NCI-H1048 (cell line): ENCODE measurements around the gene TTC12.

Experiments used
- DNase-seq: peaks from one replicate; lab custom pipeline; 2025; lab: John Stamatoyannopoulos, UW

Gene TTC12

DNA sequence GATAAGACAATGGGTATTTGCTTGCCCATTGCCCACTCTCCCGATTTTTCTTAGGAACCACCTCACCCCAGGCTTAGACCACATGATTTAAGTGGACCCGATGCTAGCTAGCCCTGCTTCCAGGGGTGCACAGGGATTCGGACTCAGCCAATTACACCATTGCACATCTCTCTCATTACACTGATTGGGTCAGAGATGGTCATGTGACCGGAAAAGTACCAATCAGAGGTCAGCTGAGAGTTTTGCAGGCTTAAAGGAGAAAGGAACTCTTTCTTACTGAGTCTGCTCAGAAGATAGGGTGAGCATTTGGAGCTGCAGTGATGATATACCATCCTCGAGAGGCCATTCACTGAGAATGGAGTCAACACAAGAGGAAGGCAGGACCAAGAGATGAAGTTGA, 61.0 kb downstream of the TTC12 start:
- DNase-seq: no peak

DNA sequence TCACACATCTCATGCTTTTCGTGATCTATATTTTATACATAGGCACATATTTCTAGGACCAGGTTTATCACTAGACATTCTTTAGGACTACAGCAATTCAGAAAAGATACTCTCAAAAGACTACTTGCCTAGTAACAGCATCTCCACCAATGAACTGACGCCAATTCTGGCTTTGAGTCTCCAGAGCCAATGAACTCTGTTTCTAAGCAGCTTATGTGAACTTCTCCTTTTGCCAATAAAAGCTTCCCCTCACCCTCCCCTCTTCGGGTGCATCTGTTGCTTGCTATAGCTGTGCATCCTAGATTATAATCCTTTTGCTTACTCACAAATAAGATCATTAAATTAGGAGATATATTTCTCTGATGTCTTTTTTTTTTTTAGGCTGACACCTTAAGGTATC, 61.8 kb downstream of the TTC12 start:
- no peak for DNase-seq

DNA sequence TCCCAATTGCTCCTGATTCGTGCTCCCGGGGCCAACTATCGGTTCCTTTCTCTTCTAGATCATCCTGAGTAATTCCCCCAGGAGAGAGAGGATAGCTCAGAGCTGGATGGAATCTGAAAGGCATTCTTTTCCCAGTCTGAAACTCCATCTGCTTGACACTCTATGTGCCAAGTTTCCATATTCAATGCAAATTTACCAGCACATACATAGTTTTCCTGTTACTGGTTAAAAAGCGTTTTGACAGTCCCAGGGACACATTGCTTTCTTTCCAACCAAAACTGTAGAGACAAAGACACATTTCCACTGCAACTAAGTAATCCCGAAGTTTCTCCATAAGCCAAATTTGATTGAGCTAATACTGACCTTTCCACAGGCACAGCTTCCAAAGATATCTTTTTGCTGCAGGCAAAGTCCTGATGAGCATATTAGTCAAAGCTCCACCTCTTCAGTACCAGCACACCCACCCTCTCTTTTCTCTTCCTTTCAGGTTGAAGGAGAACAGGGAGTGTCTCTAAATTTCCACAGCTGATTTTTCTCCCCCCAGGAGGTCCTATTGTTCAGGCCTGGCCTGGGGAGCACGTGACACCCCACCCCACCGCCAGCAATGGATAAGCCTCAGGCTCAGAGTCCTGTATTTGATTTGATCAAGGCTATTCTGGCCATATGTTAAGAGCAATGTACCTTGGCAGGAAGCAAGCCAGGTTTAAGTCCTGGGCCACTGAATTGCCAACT, 63.5 kb downstream of the TTC12 start:
- no peak for DNase-seq

DNA sequence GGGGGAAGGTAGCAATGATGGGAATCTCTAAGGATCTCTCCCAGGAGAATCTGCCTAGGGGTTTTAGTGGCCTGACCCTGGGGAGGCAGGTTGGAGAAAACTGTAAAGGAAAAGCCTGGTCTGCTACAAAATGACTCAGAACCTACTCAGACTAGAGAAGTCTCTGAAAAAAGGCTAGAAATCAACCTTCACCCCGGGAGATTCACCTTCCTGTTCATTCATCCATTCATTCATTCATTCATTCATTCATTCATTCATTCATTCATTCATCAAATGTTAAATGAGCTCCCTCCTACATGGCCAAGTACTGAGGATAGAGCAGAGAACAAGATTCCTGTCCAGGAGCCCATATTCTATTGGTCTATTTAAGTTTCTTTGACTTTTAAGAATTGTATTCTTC, 64.3 kb downstream of the TTC12 start:
- DNase-seq: no peak

DNA sequence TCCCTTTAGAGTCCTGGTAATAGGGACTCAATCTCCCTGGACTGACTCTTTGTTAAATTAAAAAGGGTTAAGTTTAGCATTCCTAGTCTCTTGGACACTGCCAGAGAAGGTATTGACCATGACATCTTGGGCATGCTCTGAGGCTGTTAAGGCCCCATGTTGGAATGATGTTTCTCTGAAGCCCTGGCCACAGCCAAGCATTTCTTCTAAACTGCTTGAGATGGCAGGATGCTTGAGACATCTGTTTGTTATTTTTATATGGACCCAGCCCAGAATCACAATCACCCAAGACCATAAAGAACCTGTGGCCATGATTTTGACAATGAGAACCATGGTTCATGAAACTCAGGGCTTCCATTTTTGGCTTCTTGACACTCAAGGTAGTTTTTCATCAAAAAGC, 67.7 kb downstream of the TTC12 start:
- no peak for DNase-seq

- DNase-seq: peak; percentile 28
Observed at GRCh38 chr11:113384551-113384950, 70.2 kb downstream of the TTC12 start.

GRCh38 chr11:113385749-113386148, 71.4 kb downstream of the TTC12 start:
- no peak for DNase-seq

DNA sequence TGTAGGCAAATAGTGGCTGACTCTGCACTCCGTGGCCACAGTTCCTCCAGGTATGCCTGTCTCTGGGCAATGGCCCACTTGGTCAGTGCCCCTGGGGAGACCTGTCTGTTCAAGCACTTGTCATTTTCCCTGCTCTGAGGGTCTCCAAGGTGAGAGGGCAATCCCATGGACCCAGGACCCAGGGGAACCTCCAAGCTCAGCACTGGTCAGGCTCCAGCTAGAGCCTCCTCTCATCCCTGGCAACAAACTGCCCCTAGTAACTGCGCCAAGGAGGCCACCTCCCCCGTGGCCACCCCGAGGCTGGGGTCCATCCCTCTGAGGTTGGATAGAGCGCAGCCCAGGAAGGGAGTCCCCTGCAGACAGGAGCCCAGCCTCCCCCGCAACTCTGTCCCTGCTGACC, 72.5 kb downstream of the TTC12 start:
- DNase-seq: no peak

DNA sequence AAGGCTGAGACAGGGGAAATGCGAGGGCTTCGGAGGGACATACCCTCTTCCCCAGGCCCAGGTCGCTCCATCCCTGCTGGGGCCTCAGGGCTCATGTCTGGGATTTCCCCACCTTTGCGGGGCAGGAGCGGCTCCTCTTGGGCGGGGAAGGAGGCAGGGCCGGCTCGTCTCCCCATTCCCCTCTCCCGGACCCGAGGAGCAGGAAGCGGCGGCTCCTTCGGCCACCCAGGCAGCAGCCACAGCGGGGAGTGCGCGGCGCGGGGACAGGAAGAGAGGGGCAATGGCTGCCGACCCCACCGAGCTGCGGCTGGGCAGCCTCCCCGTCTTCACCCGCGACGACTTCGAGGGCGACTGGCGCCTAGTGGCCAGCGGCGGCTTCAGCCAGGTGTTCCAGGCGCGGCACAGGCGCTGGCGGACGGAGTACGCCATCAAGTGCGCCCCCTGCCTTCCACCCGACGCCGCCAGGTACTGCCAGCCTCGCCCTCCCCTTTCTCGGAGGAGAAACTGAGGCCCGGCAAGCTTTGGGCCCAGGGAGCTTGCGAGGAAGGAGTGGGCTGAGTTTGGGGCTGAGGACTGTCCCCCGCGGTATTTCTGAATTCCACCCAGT, 73.3 kb downstream of the TTC12 start, which contains the start of gene ANKK1:
TSS of gene ANKK1 (plus strand) at position 175 of the 607 bp plus-strand sequence. CDS start at position 281, 106 bp downstream.
- DNase-seq: no peak

DNA sequence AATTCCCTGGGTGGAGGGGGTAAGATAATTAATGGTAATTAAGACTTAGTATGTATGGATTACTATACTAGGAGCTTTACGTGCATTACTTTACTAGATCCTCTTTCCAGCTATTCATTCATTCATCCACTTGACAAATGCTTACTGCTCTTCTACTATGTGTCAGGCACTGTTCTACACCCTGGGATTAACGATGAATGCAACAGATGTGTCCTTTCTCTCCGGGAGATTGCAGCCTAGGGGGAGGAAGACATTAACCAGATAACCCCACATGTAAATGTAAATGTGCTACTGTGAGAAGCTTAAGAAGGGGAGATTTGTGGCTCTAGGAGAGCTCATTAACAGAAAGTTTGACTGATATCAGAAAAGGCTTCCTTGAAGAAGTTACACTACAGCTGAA, 74.9 kb downstream of the TTC12 start:
- DNase-seq: no peak

DNA sequence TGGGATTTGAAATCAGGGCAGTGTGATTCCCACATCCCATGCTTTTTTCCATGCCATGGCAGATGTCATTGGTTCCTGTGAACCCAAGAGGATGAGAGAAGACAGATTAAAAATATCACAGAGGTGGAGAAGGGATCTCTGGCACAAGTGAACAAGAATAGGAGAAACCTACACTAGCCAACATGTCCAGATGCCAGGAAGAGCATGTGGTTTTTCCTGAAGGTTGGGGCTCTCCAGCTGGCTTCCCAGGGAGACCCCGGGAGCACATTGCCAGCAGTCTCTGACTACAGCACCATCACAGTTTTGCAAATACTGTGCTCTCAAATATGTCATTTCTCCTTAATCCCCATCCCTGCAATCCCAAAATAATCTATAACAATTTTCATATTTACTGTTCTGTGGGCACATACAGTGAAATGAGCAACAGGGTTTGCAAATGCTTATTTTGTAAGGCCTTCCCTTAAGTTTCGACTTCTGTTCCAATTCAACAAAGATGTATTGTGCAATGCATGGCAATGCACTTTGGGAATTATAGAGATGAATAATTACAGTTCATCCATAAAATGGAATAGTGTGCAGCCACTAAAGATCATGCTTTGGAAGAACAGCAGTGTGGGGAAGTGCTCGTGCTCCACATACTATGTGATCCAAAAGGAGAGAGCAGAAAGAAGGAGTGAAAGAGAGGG, 78.0 kb downstream of the TTC12 start:
- DNase-seq: no peak

DNA sequence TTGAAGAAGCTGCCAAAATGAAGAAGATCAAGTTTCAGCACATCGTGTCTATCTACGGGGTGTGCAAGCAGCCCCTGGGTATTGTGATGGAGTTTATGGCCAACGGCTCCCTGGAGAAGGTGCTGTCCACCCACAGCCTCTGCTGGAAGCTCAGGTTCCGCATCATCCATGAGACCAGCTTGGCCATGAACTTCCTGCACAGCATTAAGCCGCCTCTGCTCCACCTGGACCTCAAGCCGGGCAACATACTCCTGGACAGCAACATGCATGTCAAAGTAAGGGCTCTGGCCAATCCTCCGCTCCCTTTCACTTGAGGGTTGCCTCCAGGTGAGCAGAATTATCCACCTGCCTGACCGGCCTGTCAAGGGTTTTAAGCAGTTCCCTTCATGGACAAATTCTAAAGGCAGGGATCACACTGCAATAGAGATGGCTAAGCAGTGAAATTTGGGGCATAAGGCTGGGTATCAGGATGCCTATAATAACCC, 79.2 kb downstream of the TTC12 start:
- no peak for DNase-seq

- DNase-seq: no peak
Observed at GRCh38 chr11:113394919-113395318, 80.5 kb downstream of the TTC12 start.

- DNase-seq: no peak
Observed at GRCh38 chr11:113395782-113396336, 81.5 kb downstream of the TTC12 start.

DNA sequence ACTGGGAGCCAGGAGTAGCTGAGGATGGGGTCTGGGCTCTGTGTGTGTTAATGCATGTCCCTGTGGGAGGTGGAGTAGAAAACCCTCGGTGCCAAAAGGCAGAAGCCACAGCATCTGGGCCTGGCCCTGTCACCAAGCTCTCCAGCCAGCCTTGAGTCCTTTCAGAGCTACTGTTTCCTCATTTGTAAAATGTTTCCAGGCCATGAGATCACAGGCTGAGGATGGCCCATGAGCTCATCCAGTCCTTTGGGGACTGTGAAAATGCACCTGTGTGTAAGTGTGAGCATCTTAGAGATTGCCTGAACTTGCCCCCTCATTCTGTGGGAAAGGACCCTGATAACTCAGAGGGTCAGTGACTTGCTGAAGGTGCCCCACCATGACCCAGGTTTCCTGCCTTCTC, 82.3 kb downstream of the TTC12 start:
- no peak for DNase-seq

DNA sequence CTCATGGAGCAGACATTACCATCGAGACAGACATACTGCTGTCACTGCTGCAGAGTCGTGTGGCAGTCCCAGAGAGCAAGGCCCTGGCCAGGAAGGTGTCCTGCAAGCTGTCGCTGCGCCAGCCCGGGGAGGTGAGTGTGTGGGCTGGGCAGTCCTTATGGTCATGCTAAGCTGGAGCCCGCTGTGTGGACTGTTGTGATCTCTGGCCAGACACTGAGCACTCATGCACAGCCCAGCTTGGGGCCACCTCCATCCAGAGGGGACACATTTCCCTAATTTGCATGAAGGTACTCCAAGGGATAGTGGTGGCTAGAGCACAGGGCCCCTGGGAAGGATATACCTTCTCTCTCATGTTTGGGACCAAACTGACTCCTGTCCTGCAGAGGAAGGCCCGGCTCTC, 82.8 kb downstream of the TTC12 start:
- DNase-seq: no peak

GRCh38 chr11:113397821-113398220, 83.4 kb downstream of the TTC12 start:
- DNase-seq: no peak

GRCh38 chr11:113398669-113399430, 84.5 kb downstream of the TTC12 start:
- DNase-seq: no peak

DNA sequence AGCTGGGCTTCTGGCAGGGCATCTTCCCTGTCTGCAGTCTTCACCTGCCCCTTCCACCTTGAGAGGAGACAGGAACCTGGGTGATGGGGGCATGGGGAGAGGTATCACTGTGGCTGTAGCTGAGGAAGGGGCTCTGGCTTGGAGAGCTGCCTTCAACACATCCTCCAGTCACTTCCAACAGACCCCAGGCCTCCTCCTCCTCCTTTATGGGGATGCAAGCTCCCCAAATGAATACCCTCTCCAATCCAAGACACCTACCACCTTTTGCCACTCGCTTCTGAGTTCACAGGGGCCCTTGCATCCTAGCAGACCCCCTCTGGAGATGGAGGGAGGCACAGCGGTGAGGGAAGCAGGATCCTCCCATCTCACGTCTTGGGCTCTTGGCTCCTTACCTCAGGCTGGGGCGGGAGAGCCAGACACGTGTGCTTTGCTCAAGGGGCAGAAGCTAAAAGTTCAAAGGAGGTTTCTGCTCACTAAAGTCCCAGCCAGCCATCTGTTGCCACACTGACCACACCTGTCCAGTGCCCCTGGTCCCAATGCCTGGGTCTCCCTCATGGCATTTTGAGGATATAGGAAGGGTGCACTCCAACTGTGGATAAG, 86.3 kb downstream of the TTC12 start:
- no peak for DNase-seq

GRCh38 chr11:113401718-113402117, 87.3 kb downstream of the TTC12 start:
- DNase-seq: no peak

DNA sequence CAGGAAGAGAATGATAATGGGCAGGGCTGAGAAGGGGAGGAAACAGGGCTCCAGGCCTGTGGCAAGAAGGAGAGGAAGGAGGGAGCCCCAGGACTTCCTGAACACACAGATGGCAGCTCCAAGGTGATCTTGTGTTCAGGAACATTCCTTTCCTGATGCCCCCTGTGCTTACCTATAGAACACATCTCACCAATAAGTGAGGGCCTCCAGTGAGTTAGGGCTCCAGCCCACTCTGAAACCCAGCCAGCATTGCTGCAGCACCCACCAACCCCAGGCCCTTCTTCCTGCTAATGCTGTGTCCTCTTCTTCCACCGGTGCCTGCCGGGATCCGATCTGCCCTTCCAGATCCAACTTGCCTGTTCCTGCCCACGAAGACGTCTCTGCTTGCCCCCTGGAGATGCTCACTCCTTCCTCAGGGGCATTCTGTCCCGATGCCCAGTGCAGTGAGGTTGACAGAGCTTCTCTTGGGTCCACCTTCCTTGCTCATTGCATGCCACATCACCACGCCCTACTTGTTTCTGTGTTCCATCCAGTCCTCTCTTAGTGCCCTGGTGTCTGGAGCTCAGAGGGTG, 90.6 kb downstream of the TTC12 start:
- DNase-seq: no peak
